ENCODE measurements around the gene MYOD1.

MYOD1 gene

DNA sequence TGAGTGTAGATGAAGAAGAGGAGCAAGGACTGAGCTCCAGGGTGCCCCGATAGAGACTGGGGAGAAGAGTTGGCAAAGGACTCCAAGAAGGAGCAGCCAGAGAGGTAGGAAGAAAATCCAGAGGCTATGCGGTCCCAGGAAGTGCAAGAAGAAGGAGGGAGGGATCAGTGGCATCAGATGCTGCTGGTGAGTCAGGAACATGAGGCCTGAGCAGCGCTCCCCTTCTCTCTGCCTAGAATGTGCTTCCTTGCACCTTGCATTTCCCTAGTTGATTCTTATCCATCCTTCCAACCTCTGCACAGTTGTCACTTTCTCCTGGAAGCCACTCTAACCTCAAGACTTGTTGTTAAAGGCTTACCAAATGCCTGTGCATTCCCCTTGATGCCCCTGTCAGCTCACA is 36.5 kb downstream of the MYOD1 start:
- Mint-ChIP-seq H3K27ac (no peak overlapping the region), H3K36me3 (ENCODE audit: low read depth) (no peaks in the 10 kb centered on the region), H3K4me1 (peaks cover 5% of the 10 kb centered on the region), H3K4me3 (no peak overlapping the region), H3K9me3 (peaks cover 15% of the 10 kb centered on the region), H3K27me3 (ENCODE audit: low read depth, poor library complexity) (peaks cover 57% of the 10 kb centered on the region)
- TF ChIP-seq, protein P1, sequence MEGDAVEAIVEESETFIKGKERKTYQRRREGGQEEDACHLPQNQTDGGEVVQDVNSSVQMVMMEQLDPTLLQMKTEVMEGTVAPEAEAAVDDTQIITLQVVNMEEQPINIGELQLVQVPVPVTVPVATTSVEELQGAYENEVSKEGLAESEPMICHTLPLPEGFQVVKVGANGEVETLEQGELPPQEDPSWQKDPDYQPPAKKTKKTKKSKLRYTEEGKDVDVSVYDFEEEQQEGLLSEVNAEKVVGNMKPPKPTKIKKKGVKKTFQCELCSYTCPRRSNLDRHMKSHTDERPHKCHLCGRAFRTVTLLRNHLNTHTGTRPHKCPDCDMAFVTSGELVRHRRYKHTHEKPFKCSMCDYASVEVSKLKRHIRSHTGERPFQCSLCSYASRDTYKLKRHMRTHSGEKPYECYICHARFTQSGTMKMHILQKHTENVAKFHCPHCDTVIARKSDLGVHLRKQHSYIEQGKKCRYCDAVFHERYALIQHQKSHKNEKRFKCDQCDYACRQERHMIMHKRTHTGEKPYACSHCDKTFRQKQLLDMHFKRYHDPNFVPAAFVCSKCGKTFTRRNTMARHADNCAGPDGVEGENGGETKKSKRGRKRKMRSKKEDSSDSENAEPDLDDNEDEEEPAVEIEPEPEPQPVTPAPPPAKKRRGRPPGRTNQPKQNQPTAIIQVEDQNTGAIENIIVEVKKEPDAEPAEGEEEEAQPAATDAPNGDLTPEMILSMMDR (IDR thresholded peaks at IDR 0.05) = no peak
- DNase-seq = no peak

DNA sequence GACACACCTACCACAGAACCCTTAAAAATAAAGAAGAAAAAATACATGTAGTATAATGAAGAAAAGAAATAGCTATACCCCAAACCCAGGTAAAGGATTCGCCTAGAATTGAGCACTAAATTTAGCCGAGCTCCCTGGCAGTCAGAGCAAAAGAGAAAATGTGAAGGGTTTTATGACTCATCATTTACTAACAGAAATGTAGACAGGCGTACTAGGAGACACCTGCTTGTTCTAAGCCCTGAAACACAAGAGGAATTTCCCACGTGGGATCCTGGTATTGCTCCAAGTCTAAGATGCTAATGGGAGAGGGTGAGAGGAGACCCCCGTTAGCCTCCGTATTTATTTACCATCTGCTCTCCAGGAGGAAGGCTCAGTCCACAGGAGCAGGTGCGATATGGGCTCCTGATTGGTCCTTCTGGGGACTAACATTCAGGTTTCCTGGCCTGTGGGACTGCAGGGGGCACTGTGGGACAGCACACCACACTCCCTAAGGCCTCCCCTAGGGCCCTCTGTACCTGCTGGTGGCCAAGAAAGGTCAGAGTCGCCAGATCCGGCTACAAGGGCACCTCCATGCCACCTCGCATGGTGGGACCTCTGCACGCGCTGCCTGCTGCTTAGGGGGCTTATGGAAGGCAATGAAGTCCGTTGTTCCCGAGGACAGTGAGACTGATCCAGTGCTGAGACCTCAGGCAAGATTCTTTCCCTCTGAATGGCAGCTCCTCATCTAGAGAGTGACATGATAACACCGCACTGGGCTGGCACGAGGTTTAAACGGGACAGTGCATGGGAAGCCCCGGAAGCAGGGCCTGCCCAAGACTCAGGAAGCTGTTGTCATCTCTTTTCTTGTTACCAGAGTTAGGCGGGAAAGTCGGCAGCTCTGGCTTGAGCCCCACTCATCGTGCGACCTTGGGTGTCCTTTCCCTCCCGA is 41.0 kb downstream of the MYOD1 start:
- DNase-seq = peak; percentile 68
- TF ChIP-seq, protein P1 (IDR thresholded peaks at IDR 0.05) = peak; percentile 56
- no peak overlapping the region for H3K4me3 Mint-ChIP-seq
- peaks cover 16% of the 10 kb centered on the region for H3K4me1 Mint-ChIP-seq
- peaks cover 37% of the 10 kb centered on the region for H3K27me3 Mint-ChIP-seq (ENCODE audit: low read depth, poor library complexity)
- no peaks in the 10 kb centered on the region for H3K36me3 Mint-ChIP-seq (ENCODE audit: low read depth)
- H3K9me3 Mint-ChIP-seq = peaks cover 15% of the 10 kb centered on the region
- no peak overlapping the region for H3K27ac Mint-ChIP-seq

GRCh38 chr11:17762309-17762974 is 43.1 kb downstream of the MYOD1 start:
- Mint-ChIP-seq H3K27ac (no peak overlapping the region), H3K4me3 (no peak overlapping the region), H3K4me1 (peaks cover 28% of the 10 kb centered on the region), H3K36me3 (ENCODE audit: low read depth) (no peaks in the 10 kb centered on the region), H3K27me3 (ENCODE audit: low read depth, poor library complexity) (peaks cover 25% of the 10 kb centered on the region), H3K9me3 (peaks cover 15% of the 10 kb centered on the region)
- no peak for DNase-seq
- TF ChIP-seq, protein P1 (IDR thresholded peaks at IDR 0.05) = no peak

GRCh38 chr11:17763244-17763643 is 43.9 kb downstream of the MYOD1 start:
- H3K4me3 Mint-ChIP-seq = no peak overlapping the region
- peaks cover 20% of the 10 kb centered on the region for H3K27me3 Mint-ChIP-seq (ENCODE audit: low read depth, poor library complexity)
- no peak for DNase-seq

DNA sequence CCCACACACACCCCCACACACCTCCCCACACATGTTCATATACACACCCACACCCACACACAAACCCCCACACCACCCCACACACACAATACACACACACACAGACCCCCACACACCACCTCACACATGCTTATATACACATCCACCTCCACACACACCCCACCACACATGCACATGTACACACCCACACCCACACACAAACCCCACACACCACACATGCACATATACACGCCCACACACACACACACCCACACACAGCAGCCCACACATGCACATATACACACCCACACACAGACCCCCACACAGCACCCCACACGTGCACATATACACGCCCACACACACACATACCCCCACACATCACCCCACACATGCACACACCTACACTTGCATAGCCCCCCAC is 44.3 kb downstream of the MYOD1 start:
- no peak overlapping the region for H3K27ac Mint-ChIP-seq
- H3K27me3 Mint-ChIP-seq (ENCODE audit: low read depth, poor library complexity) = peaks cover 19% of the 10 kb centered on the region
- H3K9me3 Mint-ChIP-seq = peaks cover 8% of the 10 kb centered on the region
- H3K4me1 Mint-ChIP-seq = peaks cover 39% of the 10 kb centered on the region
- TF ChIP-seq, protein P1 (IDR thresholded peaks at IDR 0.05) = no peak
- DNase-seq = no peak
- H3K4me3 Mint-ChIP-seq = no peak overlapping the region
- H3K36me3 Mint-ChIP-seq (ENCODE audit: low read depth) = no peaks in the 10 kb centered on the region

More at GRCh38 chr11:17763244-17763643, 43.9 kb downstream of the MYOD1 start:
- Mint-ChIP-seq H3K9me3 (peaks cover 13% of the 10 kb centered on the region), H3K36me3 (ENCODE audit: low read depth) (no peaks in the 10 kb centered on the region), H3K4me1 (peaks cover 36% of the 10 kb centered on the region), H3K27ac (no peak overlapping the region)
- TF ChIP-seq, protein P1 (IDR thresholded peaks at IDR 0.05) = no peak

All from nephron progenitor cell (in vitro differentiated cells).